Endothelial cell of umbilical vein (primary cell): ENCODE results near the gene FLRT1. TPM values are rescaled to one million over a fixed set of nuclear protein-coding genes. Genes with fewer than 3 reads are reported as not detected.

Experiments
- BruUV-seq: library from RNA; stranded (reverse); fragments of 400-500 nt; replicated peaks from 2 replicates; lab custom pipeline; 2021; lab: Mats Ljungman, UMichigan
- CTCF ChIA-PET: fragments of 300-600, 350-600 bp; sonication (Branson Sonifier 250); formaldehyde crosslinking; loops from one replicate; lab custom pipeline; 2021; ENCODE audit warnings: antibody characterized with exemption, inconsistent platforms; lab: Charles Lee
- POLR2A ChIA-PET: fragments of 300-600, 350-600 bp; sonication (Branson Sonifier 250); formaldehyde crosslinking; loops from one replicate; lab custom pipeline; 2021; ENCODE audit warnings: antibody characterized with exemption, inconsistent platforms; lab: Charles Lee
- DNase-seq: peaks from one replicate; pipeline ENCODE4 v3.0.0-alpha.2; 2011; ENCODE audit warnings: low read depth, low spot score
- FAIRE-seq: peaks from 2 replicates; lab custom pipeline; 2011; peaks lifted over from hg19 to GRCh38; lab: Jason Lieb, UNC
- H2AFZ ChIP-seq: 2 replicates; pipeline ENCODE4 v1.6.0; 2012; ENCODE audit warnings: low read depth, low read length, control low read depth, inconsistent platforms
- H3K27ac ChIP-seq: 2 replicates; pipeline ENCODE4 v1.5.1; 2011; ENCODE audit warnings: low read depth, mild to moderate bottlenecking, control low read depth, low read length, moderate library complexity; ENCODE audit not compliant: insufficient read depth
- H3K27me3 ChIP-seq, 2 experiments: 2 replicates each; pipeline versions ENCODE4 v1.6.0 to v1.6.1; 2011; ENCODE audit warnings: low read length in 2 of 2, mixed read lengths in 1 of 2; ENCODE audit not compliant: control insufficient read depth in 2 of 2, insufficient read depth in 2 of 2
- H3K36me3 ChIP-seq, 2 experiments: 2 replicates in 1 of 2; 3 replicates in 1 of 2; pipeline ENCODE4 v1.5.1; 2011; ENCODE audit warnings: low read length in 2 of 2, mild to moderate bottlenecking in 1 of 2, moderate library complexity in 1 of 2; ENCODE audit not compliant: control insufficient read depth in 2 of 2, insufficient read depth in 2 of 2; ENCODE audit errors: extremely low read depth in 1 of 2
- H3K4me1 ChIP-seq: 3 replicates; pipeline ENCODE4 v1.5.1; 2011; ENCODE audit warnings: mild to moderate bottlenecking, low read length; ENCODE audit not compliant: control insufficient read depth, insufficient read depth; ENCODE audit errors: extremely low read depth
- H3K4me2 ChIP-seq: 2 replicates; pipeline ENCODE4 v1.6.1; 2011; ENCODE audit warnings: low read length, control low read depth, mixed read lengths; ENCODE audit not compliant: insufficient read depth
- H3K4me3 ChIP-seq, 3 experiments: fragments of 200-600 bp in 1 of 3; sonication (generic), shearing (Covaris generic) in 1 of 3; replicated peaks in 1 of 3; 2 replicates each; pipeline ENCODE4 v1.5.1; 2011 to 2016; ENCODE audit warnings: control low read depth in 3 of 3, low read length in 3 of 3, mild to moderate bottlenecking in 2 of 3, inconsistent platforms in 1 of 3, low read depth in 1 of 3, moderate library complexity in 1 of 3; ENCODE audit not compliant: insufficient read depth in 1 of 3
- H3K79me2 ChIP-seq: 2 replicates; pipeline ENCODE4 v1.6.0; 2012; ENCODE audit warnings: low read length, inconsistent platforms; ENCODE audit not compliant: control insufficient read depth, insufficient read depth
- H3K9ac ChIP-seq: replicated peaks from 2 replicates; pipeline ENCODE3; 2011; ENCODE audit warnings: low read length, control low read depth; ENCODE audit not compliant: insufficient read depth; ENCODE audit errors: extremely low read depth
- H3K9me1 ChIP-seq: replicated peaks from 3 replicates; pipeline ENCODE4 v1.6.0; 2011; ENCODE audit warnings: mild to moderate bottlenecking, low read length; ENCODE audit not compliant: control insufficient read depth, insufficient read depth; ENCODE audit errors: extremely low read depth
- H3K9me3 ChIP-seq: replicated peaks from 2 replicates; pipeline ENCODE4 v1.5.1; 2012; ENCODE audit warnings: low read length, inconsistent platforms; ENCODE audit not compliant: control insufficient read depth, insufficient read depth
- H4K20me1 ChIP-seq: replicated peaks from 2 replicates; pipeline ENCODE3; 2011; ENCODE audit warnings: mild to moderate bottlenecking, low read length; ENCODE audit not compliant: control insufficient read depth, insufficient read depth; ENCODE audit errors: extremely low read depth
- EZH2 ChIP-seq: IDR thresholded peaks from 2 replicates; pipeline ENCODE4 v1.6.1; 2012; ENCODE audit warnings: borderline replicate concordance, low read depth, mild to moderate bottlenecking, moderate library complexity, low read length, inconsistent platforms; ENCODE audit not compliant: severe bottlenecking
- FOS ChIP-seq: IDR thresholded peaks from 2 replicates; pipeline ENCODE4 v1.6.1; 2011; ENCODE audit warnings: mild to moderate bottlenecking, low read length, moderate library complexity, borderline replicate concordance; ENCODE audit not compliant: insufficient read depth
- GATA2 ChIP-seq: IDR thresholded peaks from 2 replicates; pipeline ENCODE4 v1.7.0; 2011; ENCODE audit warnings: low read depth, mild to moderate bottlenecking, moderate library complexity, mixed read lengths, low read length; ENCODE audit not compliant: insufficient read length, insufficient read depth
- JUN ChIP-seq: IDR thresholded peaks from 2 replicates; pipeline ENCODE4 v1.6.1; 2011; ENCODE audit warnings: borderline replicate concordance, low read depth; ENCODE audit not compliant: insufficient read length, insufficient read depth
- MYC ChIP-seq: IDR thresholded peaks from one replicate; pipeline ENCODE4 v1.6.1; 2011; ENCODE audit warnings: mild to moderate bottlenecking, low read depth, low read length
- POLR2A ChIP-seq: IDR thresholded peaks from 2 replicates; pipeline ENCODE4 v1.6.1; 2012; ENCODE audit warnings: low read depth, mild to moderate bottlenecking, control low read depth, low read length
- POLR2AphosphoS5 ChIP-seq: IDR thresholded peaks from 2 replicates; pipeline ENCODE4 v1.6.1; 2012; ENCODE audit warnings: low read depth, mild to moderate bottlenecking, control low read depth, low read length, moderate library complexity; ENCODE audit not compliant: insufficient read depth
- dilution Hi-C: fragments of 300-500 bp; cut with MboI; formaldehyde crosslinking; loops from one replicate; pipeline ENCODE4 v1.15.0; 2019; ENCODE audit warnings: low sequenced_read_pairs; ENCODE audit not compliant: extremely low pct_ligation_motif_present
- intact Hi-C: fragments of 100-400 bp; cut with micrococcal nuclease; formaldehyde crosslinking; loops from one replicate; pipeline ENCODE4 v1.10.0; 2022
- polyA plus RNA-seq, 4 experiments: library from polyadenylated mRNA; depleted of rRNA in 3 of 4; stranded (reverse) in 3 of 4; unstranded in 1 of 4; fragments of >200 nt; gene quantifications; 2 replicates each; pipeline versions ENCODE4 v1.2.1 to v1.2.3, GENCODE V29; 2011 to 2012; ENCODE audit warnings: missing spikeins in 1 of 4
- total RNA-seq: library from RNA; stranded (reverse); gene quantifications from 2 replicates; pipeline ENCODE4 v1.2.3, GENCODE V29; 2021
- TF ChIP-seq, protein P1 (sequence below): IDR thresholded peaks from 2 replicates; pipeline ENCODE4 v1.6.1; 2011; ENCODE audit not compliant: insufficient read depth, insufficient read length
- TF ChIP-seq, protein P2 (sequence below), 2 donors: IDR thresholded peaks; 1 replicate in 1 of 2; 2 replicates in 1 of 2; pipeline ENCODE4 v1.5.1; 2011; ENCODE audit warnings: low read length in 2 of 2, mild to moderate bottlenecking in 2 of 2, moderate library complexity in 2 of 2, control low read depth in 1 of 2, inconsistent platforms in 1 of 2, low read depth in 1 of 2; ENCODE audit not compliant: insufficient read depth in 1 of 2; ENCODE audit errors: extremely low read depth in 1 of 2

Gene FLRT1
- total and polyA plus RNA-seq, 2 donors (not counting 3 experiments of a cell fraction or from before 2014, with no cell fraction given): not detected

DNA sequence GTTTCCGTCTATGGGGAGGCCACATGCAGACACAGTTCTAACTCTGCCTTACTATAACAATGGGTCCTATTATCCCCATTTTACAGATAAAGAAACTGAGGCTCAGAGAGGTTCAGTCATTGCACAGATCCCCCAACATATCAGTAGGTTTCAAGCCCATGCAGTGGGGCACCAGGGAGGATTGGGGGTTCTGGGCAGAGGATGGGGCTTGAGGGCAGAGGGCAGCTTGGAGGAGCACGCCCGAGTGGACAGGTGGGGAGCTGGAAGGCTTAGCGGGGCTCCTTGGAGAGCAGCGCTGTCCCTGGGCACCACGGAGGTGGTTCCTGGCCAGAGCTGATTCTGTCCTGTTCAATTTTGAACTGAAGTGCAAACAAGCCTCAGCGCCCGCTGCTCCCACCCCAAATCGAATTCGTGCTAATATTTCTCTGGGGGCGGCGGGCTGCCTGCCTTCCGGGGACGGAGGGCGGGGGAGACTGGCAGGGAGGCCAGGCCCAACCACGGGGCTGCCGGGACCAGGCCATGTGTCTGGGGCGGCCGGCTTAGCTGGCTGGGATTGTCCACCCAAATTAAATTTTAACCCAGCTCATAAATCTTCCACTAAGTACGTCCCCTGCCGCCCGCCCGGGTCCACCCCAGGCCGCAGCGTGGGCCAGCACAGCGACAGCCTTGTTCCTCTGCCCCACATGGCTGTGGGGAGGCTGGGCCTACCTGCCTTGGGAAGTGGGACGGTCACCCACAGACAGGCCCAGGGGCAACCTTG lies 49.4 kb downstream of the FLRT1 start:
- Histone ChIP-seq H3K36me3 (no peaks in the 10 kb centered on the region), H3K27ac (no peak overlapping the region), H3K4me1 (no peaks in the 10 kb centered on the region), H3K9me3 (no peaks in the 10 kb centered on the region), H3K27me3 (no peaks in the 10 kb centered on the region), H3K79me2 (no peaks in the 10 kb centered on the region), H2AFZ (no peak overlapping the region), H3K4me2 (no peak overlapping the region), H3K9me1 (no peaks in the 10 kb centered on the region), H3K4me3 (no peak overlapping the region), H4K20me1 (no peaks in the 10 kb centered on the region), H3K9ac (no peak overlapping the region)
- DNase-seq (no peak), FAIRE-seq (no peak)
- CTCF ChIA-PET: no interaction called here
- TF ChIP-seq JUN (no peak), POLR2AphosphoS5 (no peak), FOS (no peak), EZH2 (no peak), GATA2 (no peak), POLR2A (no peak), MYC (no peak)
- TF ChIP-seq, protein P1, sequence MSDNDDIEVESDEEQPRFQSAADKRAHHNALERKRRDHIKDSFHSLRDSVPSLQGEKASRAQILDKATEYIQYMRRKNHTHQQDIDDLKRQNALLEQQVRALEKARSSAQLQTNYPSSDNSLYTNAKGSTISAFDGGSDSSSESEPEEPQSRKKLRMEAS: no peak
- TF ChIP-seq, protein P2, sequence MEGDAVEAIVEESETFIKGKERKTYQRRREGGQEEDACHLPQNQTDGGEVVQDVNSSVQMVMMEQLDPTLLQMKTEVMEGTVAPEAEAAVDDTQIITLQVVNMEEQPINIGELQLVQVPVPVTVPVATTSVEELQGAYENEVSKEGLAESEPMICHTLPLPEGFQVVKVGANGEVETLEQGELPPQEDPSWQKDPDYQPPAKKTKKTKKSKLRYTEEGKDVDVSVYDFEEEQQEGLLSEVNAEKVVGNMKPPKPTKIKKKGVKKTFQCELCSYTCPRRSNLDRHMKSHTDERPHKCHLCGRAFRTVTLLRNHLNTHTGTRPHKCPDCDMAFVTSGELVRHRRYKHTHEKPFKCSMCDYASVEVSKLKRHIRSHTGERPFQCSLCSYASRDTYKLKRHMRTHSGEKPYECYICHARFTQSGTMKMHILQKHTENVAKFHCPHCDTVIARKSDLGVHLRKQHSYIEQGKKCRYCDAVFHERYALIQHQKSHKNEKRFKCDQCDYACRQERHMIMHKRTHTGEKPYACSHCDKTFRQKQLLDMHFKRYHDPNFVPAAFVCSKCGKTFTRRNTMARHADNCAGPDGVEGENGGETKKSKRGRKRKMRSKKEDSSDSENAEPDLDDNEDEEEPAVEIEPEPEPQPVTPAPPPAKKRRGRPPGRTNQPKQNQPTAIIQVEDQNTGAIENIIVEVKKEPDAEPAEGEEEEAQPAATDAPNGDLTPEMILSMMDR (IDR thresholded peaks at IDR 0.05; ENCODE audit: extremely low read depth in 1 of 2, insufficient read depth in 1 of 2, low read depth in 1 of 2, low read length in 2 of 2): no peak
- no TSS peak for BruUV-seq
- POLR2A ChIA-PET: no interaction called here
- dilution Hi-C loops: no loop called here
- intact Hi-C loops: no loop called here

Other genes with a start within 250 kb of the FLRT1 start
- gene SPINDOC, start 222.5 kb upstream of the FLRT1 start, total RNA-seq: 51.5 and 54.5 TPM in 2 replicates
- 29.4 and 33.8 TPM in 2 replicates for gene SPINDOC, start 222.5 kb upstream of the FLRT1 start, polyA plus RNA-seq
- gene MARK2, start 196.8 kb upstream of the FLRT1 start, total RNA-seq: 33.4 and 34.7 TPM in 2 replicates
- gene MARK2, start 196.8 kb upstream of the FLRT1 start, polyA plus RNA-seq: 16.6 and 16.7 TPM in 2 replicates
- 0.13 and 1.7 TPM in 2 replicates for gene RCOR2, start 118.8 kb upstream of the FLRT1 start, total RNA-seq
- 0.43 and 0.63 TPM in 2 replicates for gene RCOR2, start 118.8 kb upstream of the FLRT1 start, polyA plus RNA-seq
- 30.9 and 32.3 TPM in 2 replicates for gene NAA40, start 96.9 kb upstream of the FLRT1 start, total RNA-seq
- 22.8 and 28.5 TPM in 2 replicates for gene NAA40, start 96.9 kb upstream of the FLRT1 start, polyA plus RNA-seq
- 307 and 339 TPM in 2 replicates for gene COX8A, start 61.3 kb upstream of the FLRT1 start, total RNA-seq
- 930 and 1,340 TPM in 2 replicates for gene COX8A, start 61.3 kb upstream of the FLRT1 start, polyA plus RNA-seq
- gene OTUB1, start 49.5 kb upstream of the FLRT1 start, total RNA-seq: 80.0 and 81.9 TPM in 2 replicates
- 256 and 316 TPM in 2 replicates for gene OTUB1, start 49.5 kb upstream of the FLRT1 start, polyA plus RNA-seq
- gene MACROD1, start 130.2 kb downstream of the FLRT1 start, total RNA-seq: 16.2 and 16.6 TPM in 2 replicates
- 11.0 and 16.9 TPM in 2 replicates for gene MACROD1, start 130.2 kb downstream of the FLRT1 start, polyA plus RNA-seq
- 223 and 226 TPM in 2 replicates for gene STIP1, start 150.2 kb downstream of the FLRT1 start, total RNA-seq
- gene STIP1, start 150.2 kb downstream of the FLRT1 start, polyA plus RNA-seq: 91.9 and 117 TPM in 2 replicates
- 63.4 and 64.4 TPM in 2 replicates for gene FERMT3, start 170.8 kb downstream of the FLRT1 start, total RNA-seq
- gene FERMT3, start 170.8 kb downstream of the FLRT1 start, polyA plus RNA-seq: 100 and 111 TPM in 2 replicates
- gene TRPT1, start 190.3 kb downstream of the FLRT1 start, total RNA-seq: 26.2 and 28.0 TPM in 2 replicates
- 56.6 and 69.5 TPM in 2 replicates for gene TRPT1, start 190.3 kb downstream of the FLRT1 start, polyA plus RNA-seq
- 37.1 and 37.8 TPM in 2 replicates for gene NUDT22, start 190.3 kb downstream of the FLRT1 start, total RNA-seq
- 54.8 and 71.9 TPM in 2 replicates for gene NUDT22, start 190.3 kb downstream of the FLRT1 start, polyA plus RNA-seq
- 23.5 and 24.4 TPM in 2 replicates for gene DNAJC4, start 194.6 kb downstream of the FLRT1 start, total RNA-seq
- gene DNAJC4, start 194.6 kb downstream of the FLRT1 start, polyA plus RNA-seq: 41.2 and 64.6 TPM in 2 replicates
- gene VEGFB, start 198.7 kb downstream of the FLRT1 start, total RNA-seq: 89.6 and 98.1 TPM in 2 replicates
- gene VEGFB, start 198.7 kb downstream of the FLRT1 start, polyA plus RNA-seq: 18.3 and 19.3 TPM in 2 replicates
- 48.4 and 48.5 TPM in 2 replicates for gene FKBP2, start 205.2 kb downstream of the FLRT1 start, total RNA-seq
- gene FKBP2, start 205.2 kb downstream of the FLRT1 start, polyA plus RNA-seq: 63.1 and 74.4 TPM in 2 replicates
- gene PPP1R14B, start 211.0 kb downstream of the FLRT1 start, total RNA-seq: 431 TPM in 2 replicates
- gene PPP1R14B, start 211.0 kb downstream of the FLRT1 start, polyA plus RNA-seq: 308 and 320 TPM in 2 replicates
- 60.4 and 61.1 TPM in 2 replicates for gene PLCB3, start 215.6 kb downstream of the FLRT1 start, total RNA-seq
- gene PLCB3, start 215.6 kb downstream of the FLRT1 start, polyA plus RNA-seq: 32.3 and 33.3 TPM in 2 replicates
- 61.6 and 65.3 TPM in 2 replicates for gene BAD, start 248.7 kb downstream of the FLRT1 start, total RNA-seq
- 88.0 and 100 TPM in 2 replicates for gene BAD, start 248.7 kb downstream of the FLRT1 start, polyA plus RNA-seq
- 42.5 and 46.0 TPM in 2 replicates for gene GPR137, start 249.9 kb downstream of the FLRT1 start, total RNA-seq
- 40.9 and 56.8 TPM in 2 replicates for gene GPR137, start 249.9 kb downstream of the FLRT1 start, polyA plus RNA-seq